GM13976 (cell line): Measurements from ENCODE around the gene LAMA1.

ENCODE experiments used
- DNase-seq: peaks from one replicate; pipeline ENCODE4 v3.0.0; 2012; ENCODE audit warnings: low spot score
- in situ Hi-C: fragments of 300-500 bp; cut with MboI; formaldehyde crosslinking; loops from one replicate; pipeline ENCODE4 v1.12.0; 2022; ENCODE audit warnings: low sequenced_read_pairs, mixed read lengths, inconsistent platforms; ENCODE audit not compliant: unreplicated experiment
- TF ChIP-seq, protein P1 (sequence below): IDR thresholded peaks from 2 replicates; pipeline ENCODE4 v1.5.1; 2012; ENCODE audit warnings: borderline replicate concordance, mild to moderate bottlenecking; ENCODE audit not compliant: insufficient read depth; ENCODE audit errors: extremely low read depth, missing control alignments, control extremely low read depth

LAMA1 gene

DNA sequence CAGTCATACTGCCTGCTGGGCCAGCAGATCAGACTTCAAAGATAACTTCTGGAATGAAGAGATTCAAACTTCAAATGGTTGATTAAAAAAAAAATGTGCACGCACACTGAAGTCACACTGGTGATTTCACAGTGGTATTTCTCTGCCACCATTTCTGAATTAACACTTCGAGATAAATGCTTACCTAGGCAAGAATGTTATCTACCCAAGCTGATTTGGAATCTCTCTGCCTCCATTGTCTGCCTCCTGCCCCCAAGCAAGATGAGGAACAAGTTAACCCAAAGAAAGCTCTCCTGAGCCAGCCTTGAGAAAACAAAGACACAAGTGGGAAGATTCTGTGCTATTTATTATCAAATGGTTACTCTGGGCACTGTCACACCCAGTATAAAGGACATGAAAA lies 6.5 kb downstream of the LAMA1 start:
- DNase-seq: no peak
- TF ChIP-seq, protein P1, sequence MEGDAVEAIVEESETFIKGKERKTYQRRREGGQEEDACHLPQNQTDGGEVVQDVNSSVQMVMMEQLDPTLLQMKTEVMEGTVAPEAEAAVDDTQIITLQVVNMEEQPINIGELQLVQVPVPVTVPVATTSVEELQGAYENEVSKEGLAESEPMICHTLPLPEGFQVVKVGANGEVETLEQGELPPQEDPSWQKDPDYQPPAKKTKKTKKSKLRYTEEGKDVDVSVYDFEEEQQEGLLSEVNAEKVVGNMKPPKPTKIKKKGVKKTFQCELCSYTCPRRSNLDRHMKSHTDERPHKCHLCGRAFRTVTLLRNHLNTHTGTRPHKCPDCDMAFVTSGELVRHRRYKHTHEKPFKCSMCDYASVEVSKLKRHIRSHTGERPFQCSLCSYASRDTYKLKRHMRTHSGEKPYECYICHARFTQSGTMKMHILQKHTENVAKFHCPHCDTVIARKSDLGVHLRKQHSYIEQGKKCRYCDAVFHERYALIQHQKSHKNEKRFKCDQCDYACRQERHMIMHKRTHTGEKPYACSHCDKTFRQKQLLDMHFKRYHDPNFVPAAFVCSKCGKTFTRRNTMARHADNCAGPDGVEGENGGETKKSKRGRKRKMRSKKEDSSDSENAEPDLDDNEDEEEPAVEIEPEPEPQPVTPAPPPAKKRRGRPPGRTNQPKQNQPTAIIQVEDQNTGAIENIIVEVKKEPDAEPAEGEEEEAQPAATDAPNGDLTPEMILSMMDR: no peak
- in situ Hi-C loops: no loop called here

DNA sequence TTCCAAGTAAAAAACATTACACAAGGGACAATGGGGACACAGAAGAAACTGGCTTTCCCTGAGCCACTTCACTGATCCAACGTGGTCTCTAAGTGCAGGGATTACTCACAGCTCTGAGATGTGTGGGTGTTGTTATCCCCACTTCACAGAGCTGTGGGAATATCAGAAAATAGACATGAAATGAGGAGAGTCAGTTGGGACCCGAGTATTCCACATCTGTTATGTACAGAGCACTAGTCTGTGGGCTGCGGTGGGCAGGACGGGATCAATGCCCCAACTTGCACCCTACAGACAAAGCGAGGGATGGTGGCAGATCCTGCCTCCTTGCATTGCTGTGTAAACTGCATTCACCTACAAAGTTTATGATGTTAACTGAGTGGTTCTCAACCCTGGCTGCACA lies 11.7 kb downstream of the LAMA1 start:
- TF ChIP-seq, protein P1: no peak
- in situ Hi-C loops: no loop called here

DNA sequence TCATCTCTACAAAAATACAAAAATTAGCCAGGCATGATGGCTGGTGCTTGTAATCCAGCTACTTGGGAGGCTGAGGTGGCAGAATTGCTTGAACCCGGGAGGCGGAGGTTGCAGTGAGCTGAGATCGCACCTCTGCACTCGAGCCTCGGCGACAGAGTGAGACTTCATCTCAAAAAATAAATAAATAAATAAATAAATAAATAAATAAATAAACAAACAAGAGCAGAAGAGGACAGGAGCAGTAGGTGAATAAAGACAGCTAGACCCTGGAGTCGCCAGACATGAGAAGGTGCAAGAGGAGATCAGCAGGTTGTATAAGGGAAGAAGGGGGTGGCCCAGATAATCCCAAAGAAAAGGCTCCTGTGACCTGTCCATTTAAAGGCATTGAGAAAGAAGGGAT lies 12.3 kb downstream of the LAMA1 start:
- no peak for DNase-seq
- TF ChIP-seq, protein P1: no peak
- in situ Hi-C loops: no loop called here

More for the DNA sequence above, 11.7 kb downstream of the LAMA1 start:
- no peak for DNase-seq

DNA sequence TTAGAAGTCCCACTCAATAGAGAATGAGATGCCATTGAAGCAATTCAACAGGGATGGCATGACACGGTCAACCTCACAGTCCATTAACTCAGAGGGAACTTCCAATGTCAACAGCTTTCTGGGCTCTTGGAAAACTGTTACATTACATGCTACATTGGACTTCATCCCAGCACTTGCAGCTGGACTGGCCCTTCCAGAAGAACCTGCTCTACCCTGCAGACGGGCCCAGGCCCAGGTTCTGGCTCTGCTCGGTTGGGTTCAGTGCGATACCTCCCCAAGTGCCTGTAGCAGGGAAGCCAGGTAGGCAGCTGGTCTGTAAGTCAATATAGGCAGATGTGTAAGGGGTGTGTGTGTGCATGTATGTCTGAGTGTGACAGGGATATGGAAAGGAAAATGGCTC lies 12.9 kb downstream of the LAMA1 start:
- no peak for DNase-seq
- TF ChIP-seq, protein P1: no peak
- in situ Hi-C loops: no loop called here

DNA sequence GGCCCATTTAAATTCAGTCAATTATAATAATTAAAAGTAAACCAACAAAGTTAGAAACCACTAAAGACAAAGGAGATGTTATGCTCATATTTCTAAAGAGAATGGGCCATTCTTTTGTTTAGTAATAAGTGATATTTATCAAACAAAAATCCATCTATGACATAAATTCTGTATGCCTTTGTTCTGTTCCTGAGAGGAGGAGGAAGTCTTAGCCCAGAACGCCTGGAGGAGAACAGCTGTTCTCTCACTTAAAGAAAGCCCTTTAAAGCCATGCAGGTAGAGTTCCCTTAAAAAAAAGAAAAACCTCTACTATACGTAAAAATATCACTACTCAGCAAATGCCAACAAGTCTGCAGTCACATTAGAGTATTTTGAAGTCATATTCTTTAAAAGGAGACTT lies 15.5 kb downstream of the LAMA1 start:
- no peak for DNase-seq
- TF ChIP-seq, protein P1: no peak
- in situ Hi-C loops: no loop called here

DNA sequence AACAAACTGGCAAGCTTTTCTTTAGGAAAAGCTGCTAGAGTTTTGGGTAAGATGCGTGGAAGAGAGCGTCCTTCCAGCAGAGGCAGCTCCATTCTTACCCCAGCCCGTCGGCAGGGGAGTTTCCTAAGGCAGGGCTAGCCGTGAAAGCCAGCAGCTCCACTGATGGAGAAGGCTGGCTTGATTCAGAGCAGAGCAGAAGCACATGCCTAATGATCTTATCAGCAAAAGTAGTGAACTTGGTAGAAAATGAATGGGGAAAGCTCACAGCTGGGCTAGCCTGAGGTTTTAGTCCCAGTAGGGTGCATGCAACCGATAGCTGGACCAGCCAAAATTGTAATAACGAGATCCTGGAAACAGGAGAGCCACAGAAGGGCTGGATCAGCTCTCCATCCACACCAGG lies 20.8 kb downstream of the LAMA1 start:
- DNase-seq: no peak
- in situ Hi-C loops: no loop called here
- TF ChIP-seq, protein P1: no peak

DNA sequence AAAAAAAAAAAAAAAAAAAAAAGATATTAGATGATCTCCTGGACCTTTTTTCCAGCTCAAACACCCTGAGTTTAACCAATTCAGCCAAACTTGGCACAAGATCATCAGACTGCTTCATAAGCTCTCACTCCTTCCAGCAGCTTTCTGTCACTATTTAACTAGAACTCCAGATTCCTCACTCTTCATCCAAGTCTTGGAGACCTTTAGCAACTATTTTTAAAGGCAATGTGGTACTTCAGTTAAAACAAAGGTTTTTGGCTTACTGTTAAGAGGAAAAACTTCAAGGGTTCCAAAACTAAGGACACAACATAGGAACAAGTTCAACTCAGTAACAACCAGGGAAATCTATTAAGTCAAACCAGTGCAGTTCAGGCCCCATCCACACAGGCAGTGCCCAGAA lies 23.2 kb downstream of the LAMA1 start:
- TF ChIP-seq, protein P1: no peak
- in situ Hi-C loops: no loop called here
- no peak for DNase-seq
